Stomach (tissue), 9 donors: ENCODE results near the gene FAM81A. TPM values are rescaled to one million over a fixed set of nuclear protein-coding genes. Genes with fewer than 3 reads are reported as not detected.
"Not testable (repeated sequence)": the region's sequence is repeated elsewhere in the genome, so short reads cannot be mapped to it uniquely, and the experiment has no call there.

Source experiments
- DNase-seq, 2 donors: peaks; one replicate each; pipeline versions ENCODE4 v3.0.0 to v3.0.0-alpha.2; 2013 to 2019
- H3K27ac ChIP-seq, 5 donors: fragments of 200-600 bp in 4 of 5; sonication (generic) in 4 of 5; one replicate each; pipeline ENCODE4 v1.5.1; 2013 to 2019; ENCODE audit warnings: mild to moderate bottlenecking in 1 of 5, moderate library complexity in 1 of 5
- H3K27me3 ChIP-seq, 3 donors: fragments of 200-600 bp; sonication (generic); one replicate each; pipeline ENCODE4 v1.5.1; 2017 to 2019; ENCODE audit warnings: mixed run types in 1 of 3
- H3K36me3 ChIP-seq, 4 donors: fragments of 200-600 bp; sonication (generic); 1 replicate in 3 of 4; 2 replicates in 1 of 4; pipeline ENCODE4 v1.5.1; 2016 to 2019
- H3K4me1 ChIP-seq, 4 donors: fragments of 200-600 bp; sonication (generic); one replicate each; pipeline ENCODE4 v1.5.1; 2016 to 2019
- H3K4me3 ChIP-seq, 4 donors: fragments of 200-600 bp; sonication (generic) in 3 of 4; one replicate each; pipeline ENCODE4 v1.5.1; 2016 to 2019; ENCODE audit warnings: mild to moderate bottlenecking in 1 of 4
- H3K9me3 ChIP-seq, 4 donors: fragments of 200-600 bp; sonication (generic); one replicate each; pipeline ENCODE4 v1.5.1; 2016 to 2019
- EP300 ChIP-seq: sonication (generic); formaldehyde crosslinking; IDR thresholded peaks from one replicate; pipeline ENCODE4 v1.6.1; 2017; ENCODE audit warnings: antibody characterized with exemption
- POLR2A ChIP-seq, 4 donors: fragments of 450-650 bp; IDR thresholded peaks; one replicate each; pipeline ENCODE4 v1.6.1; 2016; ENCODE audit warnings: antibody characterized with exemption in 4 of 4, control low read depth in 2 of 4, mild to moderate bottlenecking in 1 of 4, moderate library complexity in 1 of 4
- POLR2AphosphoS5 ChIP-seq, 3 donors: sonication (generic); formaldehyde crosslinking; IDR thresholded peaks; one replicate each; pipeline ENCODE4 v1.6.1; 2016; ENCODE audit warnings: antibody characterized with exemption in 3 of 3
- WGBS, 5 donors: extraction: QIAGEN DNeasy Blood & Tissue Kit in 3 of 5; methylation state at CpG; one replicate each; pipeline versions ENCODE4 v1.1.5 to v1.1.7; 2013 to 2018; 5-methylcytosine and 5-hydroxymethylcytosine counted together
- intact Hi-C: fragments of 100-400 bp; cut with DNase I; formaldehyde crosslinking; loops from one replicate; pipeline ENCODE4 v1.15.1; 2023; ENCODE audit warnings: low total_unique reads
- polyA plus RNA-seq, 3 donors: library from polyadenylated mRNA; stranded (reverse); fragments of 200-250 nt; gene quantifications; one replicate each; pipeline ENCODE4 v1.2.3, GENCODE V29; 2013
- total RNA-seq, 5 donors: library from RNA; depleted of rRNA; stranded (reverse); fragments of >200 nt; gene quantifications; one replicate each; pipeline versions ENCODE4 v1.1.0 to v1.2.3, GENCODE V29; 2014 to 2016
- TF ChIP-seq, protein P1 (sequence below), 7 experiments: fragments of 450-650 bp in 4 of 7; fragments of 200-600 bp in 3 of 7; sonication (generic) in 3 of 7; IDR thresholded peaks; one replicate each; pipeline ENCODE4 v1.5.1; 2016 to 2019; ENCODE audit warnings: antibody characterized with exemption in 7 of 7, control low read depth in 2 of 7, mild to moderate bottlenecking in 1 of 7
- donor health status: healthy with polysubstance abuse.
- donor health status: Bipolar disorder and iron deficiency.
- donor health status: healthy.

FAM81A gene
- total and polyA plus RNA-seq, 8 donors: 0.14 to 5.4 (median 0.84) TPM; not detected in 2

DNA sequence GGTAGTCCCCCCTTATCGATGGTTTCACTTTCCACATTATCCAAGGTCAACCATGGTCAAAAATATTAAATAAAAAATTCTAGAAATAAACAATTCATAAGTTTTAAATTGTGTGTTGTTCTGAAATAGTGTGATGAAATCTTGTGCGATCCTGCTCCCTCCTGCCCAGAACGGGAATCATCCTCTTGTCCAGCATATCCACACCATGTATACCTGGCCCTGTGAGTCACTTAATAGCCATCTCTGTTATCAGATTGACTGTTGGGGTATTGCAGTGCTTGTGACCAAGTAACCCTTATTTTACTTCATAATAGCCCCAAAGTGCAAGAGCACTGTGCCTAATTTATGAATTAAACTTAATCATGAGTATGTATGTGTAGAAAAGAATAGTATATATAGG lies 19.1 kb downstream of the FAM81A start:
- WGBS, 5 donors: 81 to 91% (median 88%) methylated on average over 3 of the region's 3 CpGs

DNA sequence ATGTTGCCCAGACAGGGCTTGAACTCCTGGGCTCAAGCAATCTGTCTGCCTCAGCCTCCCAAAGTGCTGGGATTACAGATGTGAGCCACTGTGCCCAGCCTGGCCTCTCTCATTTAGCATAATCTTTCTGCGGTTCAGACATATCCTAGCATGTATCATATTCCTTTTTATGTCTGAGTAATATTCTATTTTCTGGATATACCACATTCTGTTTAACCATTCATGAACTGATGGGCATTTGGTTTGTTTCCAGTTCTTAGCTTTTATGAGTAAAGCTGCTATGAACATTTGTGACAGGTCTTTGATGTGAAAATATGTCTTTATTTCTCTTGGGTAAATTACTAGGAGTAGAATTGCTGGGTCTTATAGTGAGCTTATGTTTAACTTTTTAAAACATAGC lies 23.5 kb downstream of the FAM81A start:
- no peak overlapping the region for H3K4me3 ChIP-seq
- no peaks in the 10 kb centered on the region for H3K27me3 ChIP-seq
- TF ChIP-seq POLR2AphosphoS5 (IDR thresholded peaks at IDR 0.05): no peak
- no peak for TF ChIP-seq EP300
- TF ChIP-seq, protein P1, sequence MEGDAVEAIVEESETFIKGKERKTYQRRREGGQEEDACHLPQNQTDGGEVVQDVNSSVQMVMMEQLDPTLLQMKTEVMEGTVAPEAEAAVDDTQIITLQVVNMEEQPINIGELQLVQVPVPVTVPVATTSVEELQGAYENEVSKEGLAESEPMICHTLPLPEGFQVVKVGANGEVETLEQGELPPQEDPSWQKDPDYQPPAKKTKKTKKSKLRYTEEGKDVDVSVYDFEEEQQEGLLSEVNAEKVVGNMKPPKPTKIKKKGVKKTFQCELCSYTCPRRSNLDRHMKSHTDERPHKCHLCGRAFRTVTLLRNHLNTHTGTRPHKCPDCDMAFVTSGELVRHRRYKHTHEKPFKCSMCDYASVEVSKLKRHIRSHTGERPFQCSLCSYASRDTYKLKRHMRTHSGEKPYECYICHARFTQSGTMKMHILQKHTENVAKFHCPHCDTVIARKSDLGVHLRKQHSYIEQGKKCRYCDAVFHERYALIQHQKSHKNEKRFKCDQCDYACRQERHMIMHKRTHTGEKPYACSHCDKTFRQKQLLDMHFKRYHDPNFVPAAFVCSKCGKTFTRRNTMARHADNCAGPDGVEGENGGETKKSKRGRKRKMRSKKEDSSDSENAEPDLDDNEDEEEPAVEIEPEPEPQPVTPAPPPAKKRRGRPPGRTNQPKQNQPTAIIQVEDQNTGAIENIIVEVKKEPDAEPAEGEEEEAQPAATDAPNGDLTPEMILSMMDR (IDR thresholded peaks at IDR 0.05): no peak
- TF ChIP-seq POLR2A (IDR thresholded peaks at IDR 0.05): no peak
- no peak overlapping the region for H3K27ac ChIP-seq
- intact Hi-C loops: no loop called here
- WGBS, 5 donors: 87 to 100% (median 98%) methylated on average over 1 of the region's 1 CpG
- DNase-seq: no peak
- H3K36me3 ChIP-seq: no peaks in the 10 kb centered on the region
- peaks cover 0 to 3% (median 0%) of the 10 kb centered on the region in 4 donors for H3K4me1 ChIP-seq
- peaks cover 0 to 7% (median 4%) of the 10 kb centered on the region in 4 donors for H3K9me3 ChIP-seq

More for the DNA sequence above, 19.1 kb downstream of the FAM81A start:
- H3K4me3 ChIP-seq: no peak overlapping the region
- peaks cover 0 to 11% (median 0%) of the 10 kb centered on the region in 4 donors for H3K4me1 ChIP-seq
- no peak for DNase-seq
- H3K9me3 ChIP-seq: peaks cover 0 to 7% (median 4%) of the 10 kb centered on the region in 4 donors
- no peak overlapping the region for H3K27ac ChIP-seq
- intact Hi-C loops: no loop called here
- H3K36me3 ChIP-seq: no peaks in the 10 kb centered on the region
- no peaks in the 10 kb centered on the region for H3K27me3 ChIP-seq
- TF ChIP-seq, protein P1 (IDR thresholded peaks at IDR 0.05): no peak
- no peak for TF ChIP-seq EP300
- TF ChIP-seq POLR2A (IDR thresholded peaks at IDR 0.05): no peak
- TF ChIP-seq POLR2AphosphoS5 (IDR thresholded peaks at IDR 0.05): no peak

DNA sequence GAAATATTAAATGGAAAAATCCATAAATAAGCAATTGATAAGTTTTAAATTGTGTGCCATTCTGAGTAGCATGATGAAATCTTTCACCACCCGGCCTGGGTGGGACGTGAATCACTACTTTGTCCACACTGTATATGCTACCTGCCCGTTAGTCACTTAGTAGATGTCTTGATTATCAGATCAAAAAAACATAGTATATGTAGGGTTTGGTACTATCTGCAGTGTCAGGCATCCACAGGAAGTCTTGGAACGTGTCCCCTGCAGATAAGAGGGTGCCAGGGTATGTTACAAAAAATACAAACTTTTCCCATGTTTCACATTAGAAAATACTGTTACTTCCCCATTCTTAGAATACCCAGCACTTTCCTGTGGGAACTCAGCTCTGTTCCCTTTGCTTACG lies 35.2 kb downstream of the FAM81A start:
- H3K27ac ChIP-seq: no peak overlapping the region
- H3K9me3 ChIP-seq: no peaks in the 10 kb centered on the region
- 56 to 70% (median 64%) methylated on average over 5 of the region's 5 CpGs for WGBS, 5 donors
- H3K36me3 ChIP-seq: no peaks in the 10 kb centered on the region
- no peak for TF ChIP-seq POLR2A (IDR thresholded peaks at IDR 0.05)
- TF ChIP-seq EP300: no peak
- no peak for TF ChIP-seq POLR2AphosphoS5 (IDR thresholded peaks at IDR 0.05)
- TF ChIP-seq, protein P1 (IDR thresholded peaks at IDR 0.05): no peak
- intact Hi-C loops: no loop called here
- no peak for DNase-seq
- no peaks in the 10 kb centered on the region for H3K27me3 ChIP-seq
- H3K4me1 ChIP-seq: no peaks in the 10 kb centered on the region
- no peak overlapping the region for H3K4me3 ChIP-seq

DNA sequence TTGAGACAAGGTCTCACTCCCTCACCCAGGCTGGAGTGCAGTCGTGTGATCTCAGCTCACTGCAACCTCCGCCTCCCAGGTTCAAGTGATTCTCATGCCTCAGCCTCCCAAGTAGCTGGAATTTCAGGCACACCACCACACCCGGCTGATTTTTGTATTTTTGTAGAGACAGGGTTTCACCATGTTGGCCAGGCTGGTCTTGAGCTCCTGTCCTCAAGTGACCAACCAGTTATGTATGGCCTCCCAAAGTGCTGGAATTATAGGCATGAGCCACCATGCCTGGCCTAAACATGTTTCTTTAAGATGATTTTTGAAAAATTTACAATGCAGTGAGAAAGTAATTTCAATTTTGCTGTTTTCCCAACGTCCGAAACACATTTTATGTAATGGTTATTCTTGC lies 37.2 kb downstream of the FAM81A start:
- H3K4me1 ChIP-seq, H3K36me3 ChIP-seq, H3K9me3 ChIP-seq, intact Hi-C loops, H3K27ac ChIP-seq, DNase-seq, H3K4me3 ChIP-seq, H3K27me3 ChIP-seq: not testable (repeated sequence)
- 90 to 96% (median 90%) methylated on average over 5 of the region's 5 CpGs for WGBS, 5 donors

DNA sequence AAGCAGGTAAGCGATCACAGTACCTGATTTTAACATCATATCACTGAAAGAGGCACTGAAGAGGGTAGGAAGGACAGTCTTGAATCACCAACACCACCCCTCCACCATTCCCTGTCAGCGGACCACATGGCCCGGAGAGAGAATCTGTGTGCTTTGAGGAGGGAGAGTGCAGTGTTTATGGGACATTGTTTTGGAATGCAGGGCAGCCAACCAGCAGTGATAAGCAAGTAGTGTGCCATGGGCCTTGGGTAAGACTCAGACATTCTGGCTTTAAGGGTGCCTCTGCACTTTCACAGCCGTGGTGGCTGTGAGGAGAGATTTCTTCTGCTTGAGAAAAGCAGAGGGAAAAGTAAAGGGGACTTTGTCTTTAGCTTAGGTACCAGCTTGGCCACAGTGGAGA lies 46.4 kb downstream of the FAM81A start:
- no peak for TF ChIP-seq POLR2A (IDR thresholded peaks at IDR 0.05)
- no peak for TF ChIP-seq POLR2AphosphoS5 (IDR thresholded peaks at IDR 0.05)
- TF ChIP-seq EP300: no peak
- TF ChIP-seq, protein P1 (IDR thresholded peaks at IDR 0.05): no peak
- H3K9me3 ChIP-seq: no peaks in the 10 kb centered on the region
- WGBS, 5 donors: 85 to 96% (median 94%) methylated on average over 4 of the region's 4 CpGs
- no peaks in the 10 kb centered on the region for H3K36me3 ChIP-seq
- H3K4me3 ChIP-seq: no peak overlapping the region
- H3K4me1 ChIP-seq: no peaks in the 10 kb centered on the region
- no peaks in the 10 kb centered on the region for H3K27me3 ChIP-seq
- no peak overlapping the region for H3K27ac ChIP-seq
- no peak for DNase-seq
- intact Hi-C loops: no loop called here
